Endometrial microvascular endothelial cells (primary cell): ENCODE results near the gene FHL5. TPM values are rescaled to one million over a fixed set of nuclear protein-coding genes. Genes with fewer than 3 reads are reported as not detected.
"Not testable (repeated sequence)": the region's sequence is repeated elsewhere in the genome, so short reads cannot be mapped to it uniquely, and the experiment has no call there.

Experiments used
- in situ Hi-C: cut with HindIII; loops from 2 replicates; pipeline ENCODE4 v1.10.0; 2017; ENCODE audit warnings: low sequenced_read_pairs, low pct_unique_long_range_greater_than_20kb; ENCODE audit errors: inconsistent ontology term
- total RNA-seq: library from RNA; depleted of rRNA; stranded (reverse); fragments of >200 nt; gene quantifications from one replicate; pipeline ENCODE4 v1.2.3, GENCODE V29; 2015; ENCODE audit errors: inconsistent ontology term

FHL5 gene
- total RNA-seq, 1 donor from 2014 or later: not detected

- in situ Hi-C loops: no loop called here
Observed at GRCh38 chr6:96604420-96604819, 41.5 kb downstream of the FHL5 start.

- in situ Hi-C loops: no loop called here
Observed at GRCh38 chr6:96608074-96608473, 45.1 kb downstream of the FHL5 start.

- in situ Hi-C loops: no loop called here
Observed at GRCh38 chr6:96610019-96610418, 47.1 kb downstream of the FHL5 start.

- in situ Hi-C loops: no loop called here
Observed at GRCh38 chr6:96611342-96611991, 48.5 kb downstream of the FHL5 start.

GRCh38 chr6:96613291-96613999 lies 50.5 kb downstream of the FHL5 start:
- in situ Hi-C loops: no loop called here

- in situ Hi-C loops: no loop called here
Observed at GRCh38 chr6:96620851-96621250, 57.9 kb downstream of the FHL5 start.

GRCh38 chr6:96621983-96622382 lies 59.1 kb downstream of the FHL5 start:
- in situ Hi-C loops: no loop called here

GRCh38 chr6:96624957-96625356 lies 62.0 kb downstream of the FHL5 start:
- in situ Hi-C loops: no loop called here

GRCh38 chr6:96626759-96627364 lies 63.9 kb downstream of the FHL5 start:
- in situ Hi-C loops: no loop called here

GRCh38 chr6:96631248-96631647 lies 68.3 kb downstream of the FHL5 start:
- in situ Hi-C loops: no loop called here

- in situ Hi-C loops: not testable (repeated sequence)
Observed at GRCh38 chr6:96637979-96638378, 75.1 kb downstream of the FHL5 start.

GRCh38 chr6:96645106-96645505 lies 82.2 kb downstream of the FHL5 start:
- in situ Hi-C loops: no loop called here

- in situ Hi-C loops: no loop called here
Observed at GRCh38 chr6:96649926-96650325, 87.0 kb downstream of the FHL5 start.

- in situ Hi-C loops: no loop called here
Observed at GRCh38 chr6:96651816-96652215, 88.9 kb downstream of the FHL5 start.

GRCh38 chr6:96652552-96652951 lies 89.6 kb downstream of the FHL5 start:
- in situ Hi-C loops: no loop called here

GRCh38 chr6:96653181-96653580 lies 90.3 kb downstream of the FHL5 start:
- in situ Hi-C loops: no loop called here

- in situ Hi-C loops: no loop called here
Observed at GRCh38 chr6:96656567-96656966, 93.6 kb downstream of the FHL5 start.

GRCh38 chr6:96657344-96657743 lies 94.4 kb downstream of the FHL5 start:
- in situ Hi-C loops: no loop called here

GRCh38 chr6:96659084-96659845 lies 96.3 kb downstream of the FHL5 start:
- in situ Hi-C loops: no loop called here
